CD14-positive monocyte (primary cell): ENCODE measurements around the gene PAAF1. TPM values are rescaled to one million over a fixed set of nuclear protein-coding genes. Genes with fewer than 3 reads are reported as not detected.

Source experiments
- DNase-seq, 3 donors: peaks; one replicate each; pipeline ENCODE4 v3.0.0-alpha.2; 2011 to 2022
- H2AFZ ChIP-seq: 2 replicates; pipeline ENCODE4 v1.6.0; 2012; ENCODE audit warnings: mild to moderate bottlenecking, low read depth, low read length, inconsistent platforms; ENCODE audit not compliant: insufficient read depth, poor library complexity, severe bottlenecking
- H3K27ac ChIP-seq, 2 donors: 1 replicate in 1 of 2; 2 replicates in 1 of 2; pipeline ENCODE4 v1.5.1; 2012 to 2013; ENCODE audit warnings: low read length in 2 of 2, control low read depth in 1 of 2, inconsistent platforms in 1 of 2, low read depth in 1 of 2, mild to moderate bottlenecking in 1 of 2
- H3K27me3 ChIP-seq, 2 donors: one replicate each; pipeline versions ENCODE4 v1.6.0 to v1.6.1; 2011 to 2013; ENCODE audit warnings: low read length in 2 of 2; ENCODE audit not compliant: control insufficient read depth in 2 of 2, insufficient read depth in 2 of 2
- H3K36me3 ChIP-seq, 2 donors: replicated peaks in 1 of 2; 1 replicate in 1 of 2; 2 replicates in 1 of 2; pipeline versions ENCODE4 v1.5.1 to v1.6.1; 2012 to 2013; ENCODE audit warnings: low read length in 2 of 2, control low read depth in 1 of 2, inconsistent platforms in 1 of 2, mild to moderate bottlenecking in 1 of 2; ENCODE audit not compliant: insufficient read depth in 2 of 2, control insufficient read depth in 1 of 2
- H3K4me1 ChIP-seq, 2 donors: 1 replicate in 1 of 2; 2 replicates in 1 of 2; pipeline versions ENCODE4 v1.5.1 to v1.6.1; 2012 to 2013; ENCODE audit warnings: low read length in 2 of 2, control low read depth in 1 of 2, inconsistent platforms in 1 of 2, mild to moderate bottlenecking in 1 of 2, moderate library complexity in 1 of 2; ENCODE audit not compliant: insufficient read depth in 2 of 2, control insufficient read depth in 1 of 2
- H3K4me2 ChIP-seq: replicated peaks from 2 replicates; pipeline ENCODE3; 2012; ENCODE audit warnings: low read length, moderate library complexity, mild to moderate bottlenecking; ENCODE audit not compliant: poor library complexity, severe bottlenecking; ENCODE audit errors: extremely low read depth
- H3K4me3 ChIP-seq, 3 experiments: fragments of 200-600 bp in 1 of 3; sonication (generic) in 1 of 3; replicated peaks in 1 of 3; 1 replicate in 2 of 3; 2 replicates in 1 of 3; pipeline ENCODE4 v1.5.1; 2011 to 2013; ENCODE audit warnings: low read length in 3 of 3, mild to moderate bottlenecking in 3 of 3, control low read depth in 2 of 3, low read depth in 2 of 3, inconsistent platforms in 1 of 3, moderate library complexity in 1 of 3
- H3K79me2 ChIP-seq: 2 replicates; pipeline ENCODE4 v1.6.0; 2012; ENCODE audit warnings: mild to moderate bottlenecking, control low read depth, inconsistent platforms, low read length, moderate library complexity; ENCODE audit not compliant: insufficient read depth
- H3K9ac ChIP-seq: 2 replicates; pipeline ENCODE4 v1.6.0; 2017; ENCODE audit warnings: low read length, mild to moderate bottlenecking; ENCODE audit not compliant: insufficient read depth, poor library complexity, severe bottlenecking
- H3K9me3 ChIP-seq, 2 donors: replicated peaks in 1 of 2; 1 replicate in 1 of 2; 2 replicates in 1 of 2; pipeline versions ENCODE4 v1.5.1 to v1.6.1; 2012 to 2013; ENCODE audit warnings: low read length in 2 of 2, control low read depth in 1 of 2; ENCODE audit not compliant: control insufficient read depth in 1 of 2, insufficient read depth in 1 of 2
- H4K20me1 ChIP-seq: 2 replicates; pipeline ENCODE4 v1.6.0; 2012; ENCODE audit warnings: mild to moderate bottlenecking, low read length, control low read depth, moderate library complexity; ENCODE audit not compliant: insufficient read depth
- H3K27ac Mint-ChIP-seq, 7 donors: one replicate each; pipeline ENCODE4 v1.8.0; 2020; ENCODE audit warnings: mild to moderate bottlenecking in 7 of 7, mixed read lengths in 7 of 7, moderate library complexity in 6 of 7, inconsistent platforms in 2 of 7
- H3K27me3 Mint-ChIP-seq, 3 donors: one replicate each; pipeline ENCODE4 v1.8.0; 2021 to 2022; ENCODE audit warnings: low read depth in 3 of 3, mild to moderate bottlenecking in 3 of 3, mixed read lengths in 3 of 3, moderate library complexity in 3 of 3, inconsistent platforms in 1 of 3
- H3K36me3 Mint-ChIP-seq, 2 donors: one replicate each; pipeline ENCODE4 v1.8.0; 2020; ENCODE audit warnings: mixed read lengths in 2 of 2, inconsistent platforms in 1 of 2, mild to moderate bottlenecking in 1 of 2
- H3K4me1 Mint-ChIP-seq: one replicate; pipeline ENCODE4 v1.8.0; 2020; ENCODE audit warnings: mild to moderate bottlenecking, mixed read lengths
- H3K4me3 Mint-ChIP-seq, 2 donors: one replicate each; pipeline ENCODE4 v1.8.0; 2020; ENCODE audit warnings: mild to moderate bottlenecking in 2 of 2, mixed read lengths in 2 of 2, moderate library complexity in 1 of 2
- H3K9me3 Mint-ChIP-seq, 7 donors: one replicate each; pipeline ENCODE4 v1.8.0; 2020 to 2022; ENCODE audit warnings: mixed read lengths in 7 of 7, mild to moderate bottlenecking in 6 of 7, moderate library complexity in 6 of 7, inconsistent platforms in 2 of 7
- WGBS: methylation state at CpG from one replicate; pipeline ENCODE4 v1.1.5; 2013; ENCODE audit warnings: missing lambda C conversion rate; ENCODE audit not compliant: insufficient coverage; 5-methylcytosine and 5-hydroxymethylcytosine counted together
- intact Hi-C, 2 donors: fragments of 100-400 bp; cut with micrococcal nuclease; formaldehyde crosslinking; loops; one replicate each; pipeline versions ENCODE4 v1.15.0 to v1.15.1; 2023
- polyA plus RNA-seq, 3 donors: library from polyadenylated mRNA; depleted of rRNA in 1 of 3; unstranded in 2 of 3; stranded (reverse) in 1 of 3; fragments of 300-500 nt in 2 of 3; fragments of >200 nt in 1 of 3; fragmentation: Illumina TruSeq in 2 of 3; gene quantifications; 1 replicate in 2 of 3; 2 replicates in 1 of 3; pipeline ENCODE4 v1.2.3, GENCODE V29; 2012 to 2021
- TF ChIP-seq, protein P1 (sequence below): fragments of 200-600 bp; IDR thresholded peaks from one replicate; pipeline ENCODE4 v1.8.0; 2022; ENCODE audit warnings: antibody characterized with exemption, mild to moderate bottlenecking

The PAAF1 gene
- polyA plus RNA-seq, 3 donors = 12.0 to 13.7 (median 12.9) TPM

GRCh38 chr11:73939096-73939495 lies 62.3 kb downstream of the PAAF1 start:
- intact Hi-C loops = no loop called here
- H3K27ac Mint-ChIP-seq = no peak overlapping the region
- 83% methylated on average over 3 of the region's 4 CpGs for WGBS

GRCh38 chr11:73940801-73941570 lies 64.2 kb downstream of the PAAF1 start:
- WGBS = 97% methylated on average over 6 of the region's 9 CpGs
- H3K27ac Mint-ChIP-seq = no peak overlapping the region

More at GRCh38 chr11:73939096-73939495, 62.3 kb downstream of the PAAF1 start:
- Histone ChIP-seq H3K9ac (no peak overlapping the region), H3K79me2 (no peaks in the 10 kb centered on the region), H3K27ac (no peak overlapping the region), H2AFZ (no peak overlapping the region), H3K4me3 (no peak overlapping the region), H3K27me3 (no peaks in the 10 kb centered on the region), H4K20me1 (no peaks in the 10 kb centered on the region), H3K36me3 (peaks cover 0 to 3% of the 10 kb centered on the region in 2 donors), H3K4me1 (no peaks in the 10 kb centered on the region), H3K9me3 (peaks cover 9 to 20% of the 10 kb centered on the region in 2 donors), H3K4me2 (no peak overlapping the region)
- H3K27me3 Mint-ChIP-seq = no peaks in the 10 kb centered on the region
- TF ChIP-seq, protein P1, sequence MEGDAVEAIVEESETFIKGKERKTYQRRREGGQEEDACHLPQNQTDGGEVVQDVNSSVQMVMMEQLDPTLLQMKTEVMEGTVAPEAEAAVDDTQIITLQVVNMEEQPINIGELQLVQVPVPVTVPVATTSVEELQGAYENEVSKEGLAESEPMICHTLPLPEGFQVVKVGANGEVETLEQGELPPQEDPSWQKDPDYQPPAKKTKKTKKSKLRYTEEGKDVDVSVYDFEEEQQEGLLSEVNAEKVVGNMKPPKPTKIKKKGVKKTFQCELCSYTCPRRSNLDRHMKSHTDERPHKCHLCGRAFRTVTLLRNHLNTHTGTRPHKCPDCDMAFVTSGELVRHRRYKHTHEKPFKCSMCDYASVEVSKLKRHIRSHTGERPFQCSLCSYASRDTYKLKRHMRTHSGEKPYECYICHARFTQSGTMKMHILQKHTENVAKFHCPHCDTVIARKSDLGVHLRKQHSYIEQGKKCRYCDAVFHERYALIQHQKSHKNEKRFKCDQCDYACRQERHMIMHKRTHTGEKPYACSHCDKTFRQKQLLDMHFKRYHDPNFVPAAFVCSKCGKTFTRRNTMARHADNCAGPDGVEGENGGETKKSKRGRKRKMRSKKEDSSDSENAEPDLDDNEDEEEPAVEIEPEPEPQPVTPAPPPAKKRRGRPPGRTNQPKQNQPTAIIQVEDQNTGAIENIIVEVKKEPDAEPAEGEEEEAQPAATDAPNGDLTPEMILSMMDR = no peak
- no peak for DNase-seq
- H3K4me1 Mint-ChIP-seq = no peaks in the 10 kb centered on the region
- peaks cover 12 to 40% (median 31%) of the 10 kb centered on the region in 7 donors for H3K9me3 Mint-ChIP-seq
- H3K36me3 Mint-ChIP-seq = peaks cover 3 to 15% of the 10 kb centered on the region in 2 donors
- no peak overlapping the region for H3K4me3 Mint-ChIP-seq

More at GRCh38 chr11:73940801-73941570, 64.2 kb downstream of the PAAF1 start:
- no peak overlapping the region for H2AFZ ChIP-seq
- intact Hi-C loops = no loop called here
- H3K9me3 ChIP-seq = peaks cover 9 to 20% of the 10 kb centered on the region in 2 donors
- peaks cover 0 to 12% of the 10 kb centered on the region in 2 donors for H3K36me3 Mint-ChIP-seq
- no peak overlapping the region for H3K27ac ChIP-seq
- H3K4me3 Mint-ChIP-seq = no peak overlapping the region
- no peaks in the 10 kb centered on the region for H3K79me2 ChIP-seq
- H3K27me3 Mint-ChIP-seq = peaks cover 0 to 1% (median 0%) of the 10 kb centered on the region in 3 donors
- H3K27me3 ChIP-seq = no peaks in the 10 kb centered on the region
- H3K9me3 Mint-ChIP-seq = peaks cover 12 to 40% (median 31%) of the 10 kb centered on the region in 7 donors
- peaks cover 12% of the 10 kb centered on the region for H3K4me1 Mint-ChIP-seq
- TF ChIP-seq, protein P1 = no peak
- H3K4me2 ChIP-seq = no peak overlapping the region
- H3K4me1 ChIP-seq = peaks cover 6 to 7% of the 10 kb centered on the region in 2 donors
- DNase-seq = no peak
- H3K9ac ChIP-seq = no peak overlapping the region
- no peak overlapping the region for H3K4me3 ChIP-seq
- no peaks in the 10 kb centered on the region for H3K36me3 ChIP-seq
- no peaks in the 10 kb centered on the region for H4K20me1 ChIP-seq
